ENCODE measurements around the gene PEPD. TPM values are rescaled to one million over a fixed set of nuclear protein-coding genes. Genes with fewer than 3 reads are reported as not detected.
A peak's percentile ranks its signal among the peaks of the same experiment; 100 is the strongest.

Gene PEPD
- polyA plus RNA-seq, 1 donor from 2014 or later = 91.1 TPM

DNA sequence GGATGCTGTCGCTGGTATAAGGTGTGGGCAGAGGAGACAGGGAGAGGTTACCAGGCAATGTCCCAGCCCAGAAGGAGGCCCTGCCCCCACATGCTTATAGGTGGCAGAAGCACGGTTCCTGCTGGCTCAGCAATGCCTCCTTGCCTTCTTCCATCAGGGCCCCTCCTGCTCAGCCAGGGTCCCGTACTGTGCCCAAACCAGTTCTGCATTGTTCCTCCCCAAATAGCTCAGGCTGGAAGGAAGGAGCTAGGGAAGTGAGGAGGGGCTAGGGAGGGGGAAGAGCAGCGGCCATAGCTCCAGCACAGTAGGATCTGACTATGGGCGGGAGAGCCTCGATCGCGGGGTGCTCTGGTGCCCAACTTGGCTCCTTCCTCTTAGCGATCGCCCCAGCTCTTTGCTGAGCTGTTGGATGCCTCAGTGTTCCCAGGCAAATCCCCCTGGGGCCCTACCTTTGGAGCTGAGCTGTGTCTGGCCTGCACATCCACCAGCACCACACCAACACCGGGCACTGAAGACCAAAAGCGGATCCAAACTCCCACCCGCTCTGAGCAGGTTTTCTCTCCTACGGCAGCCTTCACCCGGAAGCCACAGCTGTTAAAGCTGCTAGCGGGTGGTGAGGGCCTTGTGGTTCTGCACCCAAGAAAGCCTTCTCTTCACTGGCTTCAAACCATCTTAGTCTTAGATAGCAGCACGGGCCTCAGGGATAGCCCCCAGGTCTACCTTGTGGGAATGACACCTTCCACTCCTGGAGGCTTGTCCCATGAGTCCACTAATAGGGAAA is 32.1 kb upstream of the PEPD start:
- Mint-ChIP-seq H3K27ac (no peak overlapping the region), H3K27me3 (peaks cover 2% of the 10 kb centered on the region), H3K4me3 (no peak overlapping the region), H3K36me3 (no peaks in the 10 kb centered on the region), H3K9me3 (no peaks in the 10 kb centered on the region), H3K4me1 (no peaks in the 10 kb centered on the region)

DNA sequence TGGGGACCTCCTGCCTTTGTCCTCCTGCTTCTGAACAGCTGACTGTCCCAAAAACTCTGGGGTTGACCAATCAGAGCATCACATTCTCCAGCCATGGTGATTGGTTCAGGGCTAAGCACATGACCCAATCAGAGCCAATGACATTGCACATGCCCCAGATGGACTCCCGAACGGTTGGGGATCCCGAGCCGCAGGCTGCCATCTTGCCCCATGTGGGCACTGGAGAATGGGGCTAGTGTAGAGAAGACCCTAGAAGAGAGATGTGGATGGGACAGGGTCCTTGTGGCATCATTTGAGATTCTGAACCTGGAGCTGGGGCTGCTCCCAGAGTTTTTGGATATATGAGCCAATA is 31.3 kb upstream of the PEPD start:
- H3K4me3 Mint-ChIP-seq = no peak overlapping the region
- no peaks in the 10 kb centered on the region for H3K9me3 Mint-ChIP-seq
- no peaks in the 10 kb centered on the region for H3K36me3 Mint-ChIP-seq
- H3K27me3 Mint-ChIP-seq = peaks cover 2% of the 10 kb centered on the region
- no peak overlapping the region for H3K27ac Mint-ChIP-seq
- H3K4me1 Mint-ChIP-seq = no peaks in the 10 kb centered on the region

DNA sequence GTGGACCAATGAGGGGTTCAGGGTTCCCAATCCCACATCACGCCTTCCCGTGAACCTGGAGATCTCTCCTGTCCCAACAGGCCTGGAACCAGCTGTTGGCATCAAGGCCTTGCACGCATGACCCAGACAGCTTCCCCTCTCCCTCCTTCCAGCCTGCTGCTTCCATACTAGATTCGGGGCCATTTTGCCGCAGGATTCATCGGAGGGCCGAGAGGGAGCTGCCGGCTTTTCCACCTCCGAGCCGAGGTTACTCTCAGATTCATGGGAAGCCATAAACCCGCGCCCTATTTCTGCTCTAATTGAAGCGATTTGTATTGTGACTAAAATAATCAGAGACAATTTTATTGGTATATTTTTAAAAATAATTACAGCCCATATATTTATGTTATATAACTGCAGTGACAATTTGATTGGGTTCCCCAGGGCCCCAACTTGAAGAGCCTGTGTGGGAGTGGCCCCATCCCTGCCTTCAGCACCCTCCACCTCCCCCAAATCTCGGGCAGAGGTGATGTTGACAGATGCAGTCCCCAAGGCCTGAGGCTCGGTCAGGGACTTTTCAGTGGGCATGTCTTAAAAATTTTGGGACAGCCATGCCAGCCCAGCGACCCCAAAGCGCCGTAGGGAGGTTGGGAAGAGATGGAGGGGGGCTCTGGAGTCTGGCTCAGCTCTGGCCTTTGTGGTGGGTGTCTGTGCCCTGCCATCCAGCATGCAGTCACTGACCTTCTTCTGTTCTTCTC is 30.8 kb upstream of the PEPD start:
- Mint-ChIP-seq H3K4me1 (no peaks in the 10 kb centered on the region), H3K4me3 (no peak overlapping the region), H3K27ac (no peak overlapping the region)

DNA sequence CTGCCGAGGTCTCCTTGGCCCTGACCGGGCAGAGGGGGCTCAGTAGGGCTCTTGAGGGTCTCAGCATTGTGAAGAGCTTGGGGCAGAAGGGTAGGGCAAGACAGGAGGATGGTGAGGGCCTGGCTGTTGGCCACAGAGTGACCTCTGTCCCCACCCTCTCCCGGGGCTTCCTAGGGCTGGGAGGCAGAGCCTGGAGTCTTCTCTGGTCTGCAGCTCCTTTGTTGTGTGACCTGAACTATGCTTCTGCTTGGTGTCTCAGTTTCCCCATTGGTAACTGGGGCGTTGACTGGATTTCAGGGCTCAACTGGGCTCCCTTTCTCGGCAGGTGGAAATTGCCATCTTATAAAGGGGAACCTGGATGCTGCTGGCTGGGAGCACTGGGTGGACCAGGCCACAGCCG is 30.1 kb upstream of the PEPD start:
- Mint-ChIP-seq H3K27ac (no peak overlapping the region), H3K9me3 (no peaks in the 10 kb centered on the region), H3K4me1 (no peaks in the 10 kb centered on the region), H3K27me3 (peaks cover 3% of the 10 kb centered on the region), H3K4me3 (no peak overlapping the region), H3K36me3 (no peaks in the 10 kb centered on the region)

More for the DNA sequence above, 30.8 kb upstream of the PEPD start:
- Mint-ChIP-seq H3K9me3 (no peaks in the 10 kb centered on the region), H3K36me3 (no peaks in the 10 kb centered on the region), H3K27me3 (peaks cover 2% of the 10 kb centered on the region)

DNA sequence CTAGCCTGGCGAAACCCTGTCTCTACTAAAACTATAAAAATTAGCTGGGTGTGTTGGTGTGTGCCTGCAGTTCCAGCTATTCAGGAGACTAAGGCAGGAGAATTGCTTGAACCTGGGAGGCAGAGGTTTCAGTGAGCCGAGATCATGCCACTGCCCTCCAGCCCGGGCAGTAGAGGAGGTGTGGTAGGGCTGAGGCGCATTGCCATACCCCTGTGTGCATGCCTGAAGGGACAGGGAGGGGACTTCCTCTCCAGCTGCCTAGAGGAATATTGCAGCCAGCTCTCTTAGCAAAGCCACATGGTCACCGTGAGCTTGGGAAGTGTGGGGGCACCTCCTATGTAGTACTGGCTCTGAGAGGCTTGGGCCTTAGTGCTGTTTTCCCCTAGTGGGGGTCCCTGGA is 29.2 kb upstream of the PEPD start:
- H3K9me3 Mint-ChIP-seq = no peaks in the 10 kb centered on the region
- no peak overlapping the region for H3K4me3 Mint-ChIP-seq
- no peaks in the 10 kb centered on the region for H3K4me1 Mint-ChIP-seq
- H3K36me3 Mint-ChIP-seq = no peaks in the 10 kb centered on the region
- no peak overlapping the region for H3K27ac Mint-ChIP-seq
- peaks cover 3% of the 10 kb centered on the region for H3K27me3 Mint-ChIP-seq

DNA sequence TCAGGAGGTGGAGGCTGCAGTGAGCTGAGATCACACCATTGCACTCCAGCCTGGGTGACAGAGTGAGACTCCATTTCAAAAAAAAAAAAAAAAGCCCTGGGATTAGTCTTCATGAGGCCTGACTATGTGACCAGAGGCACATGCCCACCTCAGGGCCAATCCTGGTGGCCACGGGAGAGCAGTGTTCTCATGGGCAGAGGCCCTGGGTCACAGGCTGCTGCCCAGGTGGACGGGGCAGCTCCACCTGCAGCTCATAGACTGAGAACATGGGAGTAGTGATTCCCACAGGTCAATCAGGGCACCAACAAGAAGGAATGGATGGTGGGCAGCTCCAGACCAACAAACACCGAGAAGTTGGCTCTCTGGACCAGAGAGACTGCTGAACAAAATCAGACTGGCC is 26.1 kb upstream of the PEPD start:
- Mint-ChIP-seq H3K36me3 (no peaks in the 10 kb centered on the region), H3K27ac (no peak overlapping the region), H3K27me3 (peaks cover 3% of the 10 kb centered on the region), H3K4me3 (no peak overlapping the region), H3K9me3 (peaks cover 0 to 1% (median 0%) of the 10 kb centered on the region in 3 donors), H3K4me1 (no peaks in the 10 kb centered on the region)

DNA sequence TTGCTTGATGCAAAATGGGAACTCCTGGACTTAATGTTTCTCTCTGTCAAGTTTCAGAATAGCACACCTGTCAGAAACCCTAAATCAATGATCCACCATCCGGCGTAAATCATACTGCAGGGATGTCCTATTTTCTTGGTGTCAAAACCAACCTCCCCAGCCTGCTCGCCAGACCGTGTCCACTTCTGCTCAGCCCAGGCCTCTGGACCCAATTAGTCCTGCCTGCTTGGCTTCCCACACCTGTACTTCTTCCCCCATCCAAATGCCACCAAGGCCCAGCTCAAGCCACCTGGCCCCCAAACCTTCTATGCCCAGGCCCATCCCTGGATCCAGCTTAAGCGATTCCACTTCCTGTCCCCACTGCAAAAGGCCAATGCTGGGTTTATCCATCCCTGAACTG is 25.1 kb upstream of the PEPD start:
- H3K36me3 Mint-ChIP-seq = no peaks in the 10 kb centered on the region
- no peak overlapping the region for H3K4me3 Mint-ChIP-seq
- H3K9me3 Mint-ChIP-seq = peaks cover 0 to 3% (median 0%) of the 10 kb centered on the region in 3 donors
- H3K4me1 Mint-ChIP-seq = no peaks in the 10 kb centered on the region
- H3K27me3 Mint-ChIP-seq = peaks cover 7% of the 10 kb centered on the region
- H3K27ac Mint-ChIP-seq = peak overlapping the region in 1 of 3 donors; percentile 59

DNA sequence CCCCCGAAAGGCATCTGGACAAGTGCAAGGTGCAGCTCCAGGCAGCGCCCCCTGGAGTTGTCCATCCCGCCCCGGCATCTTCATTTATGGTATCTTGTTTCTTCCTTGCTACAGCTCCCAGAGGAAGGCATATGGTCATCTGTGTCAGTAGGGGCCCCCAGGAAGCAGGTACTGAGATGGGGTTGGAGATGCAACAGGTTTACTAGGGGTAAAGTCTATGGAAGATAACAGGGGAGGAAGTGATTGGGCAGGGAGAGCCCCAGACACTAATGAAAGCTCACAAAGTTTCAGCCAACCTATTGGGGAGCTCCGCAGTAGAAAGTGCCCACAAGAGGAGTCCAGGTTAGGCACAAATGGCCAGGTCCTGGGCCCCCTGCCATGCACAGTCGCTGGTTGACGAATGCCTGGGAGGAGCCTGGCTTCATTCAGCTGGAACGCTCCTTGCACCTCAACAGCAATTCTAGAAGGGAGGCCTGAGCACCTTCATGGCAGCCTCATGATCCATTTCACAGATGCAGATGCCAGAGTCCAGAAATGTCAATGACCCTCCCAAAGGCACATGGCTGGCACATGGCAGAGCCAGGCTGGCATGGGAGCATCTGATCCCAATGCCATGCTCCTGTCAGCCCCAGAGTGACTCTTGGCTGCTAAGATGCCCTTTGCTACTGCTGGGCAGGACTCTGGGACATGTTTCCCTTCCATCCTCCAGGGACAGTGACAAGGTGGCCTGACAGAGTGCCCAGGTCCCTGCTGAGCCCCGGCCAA is 23.8 kb upstream of the PEPD start:
- Mint-ChIP-seq H3K36me3 (no peaks in the 10 kb centered on the region), H3K4me3 (no peak overlapping the region), H3K27ac (no peak overlapping the region), H3K27me3 (peaks cover 9% of the 10 kb centered on the region), H3K9me3 (peaks cover 0 to 3% (median 0%) of the 10 kb centered on the region in 3 donors), H3K4me1 (no peaks in the 10 kb centered on the region)

DNA sequence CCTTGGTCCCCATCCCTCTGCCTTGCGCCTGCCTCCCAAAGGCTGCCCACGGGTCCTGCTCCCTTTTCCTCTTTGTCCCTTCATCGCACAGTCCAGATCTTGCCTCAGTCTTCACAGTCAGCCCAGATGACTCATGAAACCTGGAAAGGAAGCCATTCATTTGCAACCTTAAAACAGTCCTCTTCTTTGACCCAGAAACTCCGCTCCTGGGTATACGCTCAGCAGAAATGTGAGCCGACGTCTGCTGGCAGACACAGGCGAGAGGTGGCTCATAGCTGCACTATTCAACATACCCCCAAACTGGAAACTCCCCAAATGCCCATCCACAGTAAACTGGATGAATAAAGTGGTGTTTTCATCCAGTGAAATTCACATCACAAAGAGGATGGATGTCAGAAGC is 13.6 kb upstream of the PEPD start:
- Mint-ChIP-seq H3K27ac (no peak overlapping the region), H3K4me1 (peaks cover 0 to 2% (median 0%) of the 10 kb centered on the region in 3 donors), H3K36me3 (peaks cover 3% of the 10 kb centered on the region), H3K27me3 (peaks cover 9% of the 10 kb centered on the region), H3K4me3 (no peak overlapping the region), H3K9me3 (peaks cover 0 to 3% (median 3%) of the 10 kb centered on the region in 3 donors)

DNA sequence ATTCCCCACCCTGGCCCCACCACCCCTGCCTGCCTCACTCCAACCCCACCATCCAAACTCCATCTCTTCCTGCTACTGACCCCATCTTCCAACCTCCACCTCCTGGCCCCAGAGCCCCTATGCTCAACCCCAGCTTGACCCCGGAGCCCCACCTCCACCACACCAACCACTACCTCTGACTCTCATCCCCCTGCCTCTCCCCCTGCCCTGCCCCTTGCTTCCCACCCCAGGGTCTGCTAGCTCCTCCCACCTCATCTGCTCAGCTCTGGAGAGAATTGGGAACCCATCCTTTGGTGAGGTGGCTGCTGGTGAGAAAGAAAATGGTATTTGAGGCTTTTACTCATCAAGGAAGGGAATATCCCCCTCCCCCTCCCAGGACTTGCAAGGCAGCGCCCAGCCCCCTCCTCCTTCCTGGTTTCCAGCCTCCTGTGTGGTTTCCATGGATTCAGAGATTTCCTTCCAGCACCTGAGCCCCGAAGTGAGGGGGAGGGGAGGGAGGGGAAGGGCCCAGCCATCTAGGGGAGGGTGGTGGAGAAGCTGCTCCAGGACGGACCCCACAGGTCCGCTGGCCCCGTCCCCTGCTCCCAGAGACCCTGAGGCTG is 11.4 kb upstream of the PEPD start:
- Mint-ChIP-seq H3K4me3 (no peak overlapping the region), H3K27ac (no peak overlapping the region), H3K4me1 (peaks cover 0 to 2% (median 0%) of the 10 kb centered on the region in 3 donors), H3K36me3 (peaks cover 3% of the 10 kb centered on the region), H3K27me3 (peaks cover 7% of the 10 kb centered on the region), H3K9me3 (peaks cover 0 to 3% (median 3%) of the 10 kb centered on the region in 3 donors)

DNA sequence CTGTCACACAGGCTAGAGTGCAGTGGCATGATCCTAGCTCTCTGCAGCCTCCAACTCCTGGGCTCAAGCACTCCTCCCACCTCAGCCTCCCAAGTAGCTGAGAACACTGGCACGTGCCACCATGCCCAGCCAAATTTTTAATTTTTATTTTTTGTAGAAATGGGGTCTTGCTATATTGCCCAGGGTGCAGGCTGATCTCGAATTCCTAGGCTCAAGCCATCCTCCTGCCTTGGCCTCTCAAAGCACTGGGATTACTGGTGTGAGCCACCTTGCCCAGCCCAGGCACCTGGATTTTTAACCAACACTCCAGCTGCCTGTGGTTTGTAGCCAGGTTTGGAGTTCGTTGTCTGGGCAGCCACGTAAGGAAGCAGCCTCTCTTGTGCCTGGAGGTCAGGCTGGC is 9.3 kb upstream of the PEPD start:
- Mint-ChIP-seq H3K9me3 (no peaks in the 10 kb centered on the region), H3K4me1 (peaks cover 0 to 2% (median 0%) of the 10 kb centered on the region in 3 donors), H3K27me3 (peaks cover 5% of the 10 kb centered on the region), H3K27ac (no peak overlapping the region), H3K4me3 (no peak overlapping the region), H3K36me3 (no peaks in the 10 kb centered on the region)

DNA sequence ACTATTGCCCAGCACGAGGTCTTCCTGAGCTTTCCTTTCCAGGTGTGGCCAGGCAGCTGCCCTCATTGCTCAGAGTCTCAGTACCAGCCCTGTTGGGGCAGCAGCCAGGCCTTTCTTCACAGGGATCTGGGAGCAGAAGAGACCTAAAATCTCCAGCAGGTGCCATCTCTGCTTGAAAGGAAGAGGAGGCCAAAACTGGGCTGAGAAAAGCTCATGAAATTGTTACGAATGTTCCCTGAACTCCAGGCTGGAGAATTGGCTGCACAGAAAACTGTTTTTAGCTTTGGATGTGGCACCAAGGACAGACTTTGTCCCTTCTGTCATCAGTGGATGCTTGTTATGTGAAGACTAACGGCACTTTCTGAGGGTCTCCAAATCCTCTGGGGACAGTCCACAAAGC is 8.7 kb upstream of the PEPD start:
- peaks cover 0 to 2% (median 0%) of the 10 kb centered on the region in 3 donors for H3K4me1 Mint-ChIP-seq
- H3K36me3 Mint-ChIP-seq = no peaks in the 10 kb centered on the region
- no peak overlapping the region for H3K4me3 Mint-ChIP-seq
- no peaks in the 10 kb centered on the region for H3K9me3 Mint-ChIP-seq
- no peak overlapping the region for H3K27ac Mint-ChIP-seq
- peaks cover 5% of the 10 kb centered on the region for H3K27me3 Mint-ChIP-seq

DNA sequence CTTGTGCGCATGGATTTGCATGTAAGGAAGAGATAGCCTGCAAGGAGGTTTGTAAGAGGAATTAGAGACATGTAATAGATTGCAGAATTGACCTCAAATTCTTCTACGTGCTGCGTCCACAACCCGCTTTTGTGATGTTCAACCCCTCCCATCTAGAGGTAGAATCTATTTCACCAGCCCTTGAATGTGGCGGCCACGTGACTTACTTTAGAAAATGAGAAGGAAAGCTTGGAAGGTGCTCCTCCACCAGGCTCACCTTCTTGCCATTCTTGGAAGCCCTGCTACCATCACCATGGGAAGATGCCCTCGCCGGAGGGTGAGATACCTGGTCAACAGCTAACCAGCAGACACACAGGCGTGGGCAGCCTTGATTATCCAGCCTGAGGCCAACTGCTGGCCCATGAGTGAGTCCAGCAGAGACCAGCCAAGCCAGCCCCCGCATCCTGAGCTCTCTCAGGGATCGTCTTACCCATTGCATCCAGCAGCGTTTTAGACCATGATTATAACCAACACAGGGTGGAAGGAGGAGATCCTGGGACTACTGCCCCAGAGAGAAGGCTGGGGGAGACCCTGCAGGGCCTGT is 7.6 kb upstream of the PEPD start:
- Mint-ChIP-seq H3K4me1 (no peaks in the 10 kb centered on the region), H3K36me3 (no peaks in the 10 kb centered on the region), H3K4me3 (no peak overlapping the region), H3K27ac (no peak overlapping the region), H3K9me3 (no peaks in the 10 kb centered on the region), H3K27me3 (peaks cover 5% of the 10 kb centered on the region)

DNA sequence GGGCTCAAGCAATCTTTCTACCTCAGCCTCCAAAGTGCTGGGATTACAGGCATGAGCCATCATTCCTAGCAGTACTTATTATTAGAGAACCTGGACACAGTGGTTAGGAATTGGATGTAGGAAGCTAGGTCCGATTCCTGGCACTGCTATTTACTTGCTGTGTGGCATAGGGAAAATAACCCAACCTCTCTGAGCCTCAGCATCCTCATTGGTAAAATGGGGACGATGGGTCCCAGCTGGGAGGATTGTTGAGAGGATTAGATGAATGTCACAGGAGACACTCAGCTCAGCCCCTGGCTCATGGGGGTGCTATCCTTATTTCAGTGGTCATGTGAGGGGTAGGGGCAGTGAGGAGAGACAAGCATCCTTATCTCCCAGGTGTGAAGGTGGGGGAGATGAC is 6.8 kb upstream of the PEPD start:
- peaks cover 5% of the 10 kb centered on the region for H3K27me3 Mint-ChIP-seq

DNA sequence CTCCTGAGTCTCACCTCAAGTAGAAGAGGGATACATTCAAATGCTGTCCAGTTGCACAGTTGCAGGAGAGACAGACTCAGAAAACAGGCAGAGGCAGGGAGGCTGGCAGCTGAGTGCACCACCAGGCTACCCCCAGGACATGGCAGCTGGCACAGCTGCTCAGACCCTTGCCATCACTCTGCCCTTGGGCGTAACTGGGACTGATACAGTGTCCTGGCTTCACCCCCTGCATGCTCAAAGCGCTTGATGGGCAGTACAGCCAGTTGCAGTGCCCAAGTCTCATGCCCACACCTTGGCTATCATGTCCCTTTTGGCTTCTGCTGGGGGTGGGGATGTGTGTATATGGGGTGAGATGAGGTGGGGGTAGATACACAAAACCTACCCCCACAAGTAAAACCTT is 5.5 kb upstream of the PEPD start:
- Mint-ChIP-seq H3K4me1 (peaks cover 1 to 6% (median 4%) of the 10 kb centered on the region in 3 donors), H3K27me3 (peaks cover 5% of the 10 kb centered on the region), H3K27ac (no peak overlapping the region), H3K4me3 (no peak overlapping the region), H3K36me3 (no peaks in the 10 kb centered on the region), H3K9me3 (no peaks in the 10 kb centered on the region)

More for the DNA sequence above, 6.8 kb upstream of the PEPD start:
- Mint-ChIP-seq H3K4me1 (no peaks in the 10 kb centered on the region), H3K36me3 (no peaks in the 10 kb centered on the region), H3K27ac (no peak overlapping the region), H3K4me3 (no peak overlapping the region), H3K9me3 (no peaks in the 10 kb centered on the region)

Measured in IgD-negative memory B cell (primary cell).